NCI-H2227 (cell line): ENCODE measurements around the gene VIM.
"Not testable (repeated sequence)": the region's sequence is repeated elsewhere in the genome, so short reads cannot be mapped to it uniquely, and the experiment has no call there.

Source experiments
- DNase-seq: peaks from one replicate; lab custom pipeline; 2025; ENCODE audit not compliant: unreplicated experiment; lab: John Stamatoyannopoulos, UW

The VIM gene

GRCh38 chr10:17255512-17255911 lies 27.5 kb downstream of the VIM start:
- DNase-seq = no peak

- no peak for DNase-seq
These were observed 28.0 kb downstream of the VIM start for GRCh38 chr10:17256051-17256450.

GRCh38 chr10:17256627-17257026 lies 28.6 kb downstream of the VIM start:
- no peak for DNase-seq

GRCh38 chr10:17257466-17258321 lies 29.7 kb downstream of the VIM start:
- DNase-seq = peak; percentile 33

- DNase-seq = no peak
These were observed 34.5 kb downstream of the VIM start for GRCh38 chr10:17262502-17262901.

GRCh38 chr10:17263580-17263979 lies 35.5 kb downstream of the VIM start:
- no peak for DNase-seq

GRCh38 chr10:17265468-17265867 lies 37.4 kb downstream of the VIM start:
- no peak for DNase-seq

GRCh38 chr10:17266549-17266948 lies 38.5 kb downstream of the VIM start:
- DNase-seq = not testable (repeated sequence)

GRCh38 chr10:17272648-17273047 lies 44.6 kb downstream of the VIM start:
- DNase-seq = no peak

- no peak for DNase-seq
These were observed 45.4 kb downstream of the VIM start for GRCh38 chr10:17273403-17273802.

- no peak for DNase-seq
These were observed 48.8 kb downstream of the VIM start for GRCh38 chr10:17276756-17277424.

GRCh38 chr10:17278607-17279240 lies 50.7 kb downstream of the VIM start:
- no peak for DNase-seq

- DNase-seq = no peak
These were observed 54.3 kb downstream of the VIM start for GRCh38 chr10:17282311-17282710.

GRCh38 chr10:17286562-17287550 lies 58.8 kb downstream of the VIM start:
- no peak for DNase-seq
